ENCODE results near the gene OCRL. TPM values are rescaled to one million over a fixed set of nuclear protein-coding genes. Genes with fewer than 3 reads are reported as not detected.

Gene OCRL
- total and polyA plus RNA-seq, 2 experiments from 2014 or later, result 10.6 to 17.2 TPM

GRCh38 chrX:129522184-129523078 lies 17.6 kb upstream of the OCRL start:
- TF ChIP-seq EZH2 (IDR thresholded peaks at IDR 0.05; ENCODE audit: insufficient read depth, poor library complexity, severe bottlenecking), result no peak
- TF ChIP-seq EZH2phosphoT487 (IDR thresholded peaks at IDR 0.05; ENCODE audit: insufficient read depth, low read depth), result no peak
- peak overlapping the region; percentile 83 for H2AFZ ChIP-seq
- peak; percentile 81 for DNase-seq
- in situ Hi-C loops (cut with MboI), result no loop called here
- peak overlapping the region; percentile 59 for H3K27ac ChIP-seq
- H3K4me2 ChIP-seq (ENCODE audit: unreplicated experiment), result peak overlapping the region; percentile 86
- peaks cover 45% of the 10 kb centered on the region for H3K79me2 ChIP-seq (ENCODE audit: insufficient read depth)
- 2 to 3% methylated on average over 12 to 41 of the region's 56 CpGs for WGBS, 2 experiments (ENCODE audit: low coverage in 1 of 2, low lambda C conversion rate in 2 of 2, missing lambda C conversion rate in 2 of 2)
- H3K4me3 ChIP-seq, result peak overlapping the region; percentile 86
- H3K36me3 ChIP-seq (ENCODE audit: low read depth), result no peaks in the 10 kb centered on the region
- H3K9me2 ChIP-seq (ENCODE audit: insufficient read depth), result no peaks in the 10 kb centered on the region
- H3K27me3 ChIP-seq (replicated peaks; ENCODE audit: insufficient read depth), result no peaks in the 10 kb centered on the region
- peak overlapping the region; percentile 88 for H3K9ac ChIP-seq
- H3K9me3 ChIP-seq (ENCODE audit: low read depth), result no peaks in the 10 kb centered on the region
- no peaks in the 10 kb centered on the region for H3F3A ChIP-seq (ENCODE audit: insufficient read depth)
- no peaks in the 10 kb centered on the region for H4K20me1 ChIP-seq (ENCODE audit: insufficient read depth)
- H3K4me1 ChIP-seq (ENCODE audit: insufficient read depth), result 0 out of 2 replicates have a peak, but pooled peaks cover 5% of the 10 kb centered on the region

GRCh38 chrX:129523079-129523911 lies 16.8 kb upstream of the OCRL start, which contains the start of gene SMARCA1:
Gene SMARCA1 (minus strand): TSS chrX:129523490. CDS start chrX:129523370, 120 bp downstream.
- DNase-seq, result peak; percentile 43
- no peaks in the 10 kb centered on the region for H3K9me3 ChIP-seq (ENCODE audit: low read depth)
- H3K4me3 ChIP-seq, result peak within 1 kb of the TSS; percentile 86
- H3K36me3 ChIP-seq (ENCODE audit: low read depth), result no peaks in the 10 kb centered on the region
- H3K9me2 ChIP-seq (ENCODE audit: insufficient read depth), result no peaks in the 10 kb centered on the region
- TF ChIP-seq EZH2phosphoT487 (IDR thresholded peaks at IDR 0.05; ENCODE audit: insufficient read depth, low read depth) (no peak), EZH2 (IDR thresholded peaks at IDR 0.05; ENCODE audit: insufficient read depth, poor library complexity, severe bottlenecking) (no peak)
- H4K20me1 ChIP-seq (ENCODE audit: insufficient read depth), result no peaks in the 10 kb centered on the region
- peak within 1 kb of the TSS; percentile 65 for H3K4me2 ChIP-seq (ENCODE audit: unreplicated experiment)
- 0 out of 2 replicates have a peak, but pooled peaks cover 5% of the 10 kb centered on the region for H3K4me1 ChIP-seq (ENCODE audit: insufficient read depth)
- peak within 1 kb of the TSS; percentile 83 for H2AFZ ChIP-seq
- H3K9ac ChIP-seq, result peak within 1 kb of the TSS; percentile 88
- no peaks in the 10 kb centered on the region for H3K27me3 ChIP-seq (replicated peaks; ENCODE audit: insufficient read depth)
- H3F3A ChIP-seq (ENCODE audit: insufficient read depth), result no peaks in the 10 kb centered on the region
- WGBS, 2 experiments (ENCODE audit: low coverage in 1 of 2, low lambda C conversion rate in 2 of 2, missing lambda C conversion rate in 2 of 2), result 2% methylated on average over 33 to 43 of the region's 54 CpGs
- in situ Hi-C loops (cut with MboI), result no loop called here
- peak within 1 kb of the TSS; percentile 59 for H3K27ac ChIP-seq
- peaks cover 37% of the 10 kb centered on the region for H3K79me2 ChIP-seq (ENCODE audit: insufficient read depth)

- H3K4me3 ChIP-seq, result no peak overlapping the region
- H3K9ac ChIP-seq, result no peak overlapping the region
- H3K27ac ChIP-seq, result no peak overlapping the region
- no peaks in the 10 kb centered on the region for H3K27me3 ChIP-seq (replicated peaks; ENCODE audit: insufficient read depth)
- no peak overlapping the region for H3K4me2 ChIP-seq (ENCODE audit: unreplicated experiment)
- peaks cover 26% of the 10 kb centered on the region for H3K79me2 ChIP-seq (ENCODE audit: insufficient read depth)
- H2AFZ ChIP-seq, result peak overlapping the region; percentile 60; the same call in 1 of the 2 replicates
- in situ Hi-C loops (cut with MboI), result no loop called here
- H3K9me2 ChIP-seq (ENCODE audit: insufficient read depth), result no peaks in the 10 kb centered on the region
- 0 out of 2 replicates have a peak, but pooled peaks cover 5% of the 10 kb centered on the region for H3K4me1 ChIP-seq (ENCODE audit: insufficient read depth)
- H3F3A ChIP-seq (ENCODE audit: insufficient read depth), result no peaks in the 10 kb centered on the region
- 92 to 97% methylated on average over 3 of the region's 3 CpGs for WGBS, 2 experiments (ENCODE audit: low coverage in 1 of 2, low lambda C conversion rate in 2 of 2, missing lambda C conversion rate in 2 of 2)
- DNase-seq, result no peak
- no peaks in the 10 kb centered on the region for H3K9me3 ChIP-seq (ENCODE audit: low read depth)
- no peak for TF ChIP-seq EZH2phosphoT487 (IDR thresholded peaks at IDR 0.05; ENCODE audit: insufficient read depth, low read depth)
- H3K36me3 ChIP-seq (ENCODE audit: low read depth), result no peaks in the 10 kb centered on the region
- no peaks in the 10 kb centered on the region for H4K20me1 ChIP-seq (ENCODE audit: insufficient read depth)
Observed at GRCh38 chrX:129524250-129524850, 15.7 kb upstream of the OCRL start.

- DNase-seq, result no peak
- WGBS, 2 experiments (ENCODE audit: low coverage in 1 of 2, low lambda C conversion rate in 2 of 2, missing lambda C conversion rate in 2 of 2), result 47 to 50% methylated on average over 4 of the region's 4 CpGs
- no peak overlapping the region for H3K4me2 ChIP-seq (ENCODE audit: unreplicated experiment)
- H3K9ac ChIP-seq, result no peak overlapping the region
- no peaks in the 10 kb centered on the region for H3K27me3 ChIP-seq (replicated peaks; ENCODE audit: insufficient read depth)
- H4K20me1 ChIP-seq (ENCODE audit: insufficient read depth), result no peaks in the 10 kb centered on the region
- H3K4me1 ChIP-seq (ENCODE audit: insufficient read depth), result 0 out of 2 replicates have a peak, but pooled peaks cover 5% of the 10 kb centered on the region
- in situ Hi-C loops (cut with MboI), result no loop called here
- H3K27ac ChIP-seq, result no peak overlapping the region
- no peak overlapping the region for H3K4me3 ChIP-seq
- H3K9me3 ChIP-seq (ENCODE audit: low read depth), result no peaks in the 10 kb centered on the region
- no peaks in the 10 kb centered on the region for H3K36me3 ChIP-seq (ENCODE audit: low read depth)
- no peaks in the 10 kb centered on the region for H3K9me2 ChIP-seq (ENCODE audit: insufficient read depth)
- H3K79me2 ChIP-seq (ENCODE audit: insufficient read depth), result peaks cover 18% of the 10 kb centered on the region
- H3F3A ChIP-seq (ENCODE audit: insufficient read depth), result no peaks in the 10 kb centered on the region
- TF ChIP-seq EZH2 (IDR thresholded peaks at IDR 0.05; ENCODE audit: insufficient read depth, poor library complexity, severe bottlenecking), result no peak
- no peak for TF ChIP-seq EZH2phosphoT487 (IDR thresholded peaks at IDR 0.05; ENCODE audit: insufficient read depth, low read depth)
- H2AFZ ChIP-seq, result no peak overlapping the region
Observed at GRCh38 chrX:129525162-129525561, 14.9 kb upstream of the OCRL start.
